Measurements from ENCODE around the gene PRKCE. TPM values are rescaled to one million over a fixed set of nuclear protein-coding genes. Genes with fewer than 3 reads are reported as not detected.

PRKCE gene
- total and polyA plus RNA-seq, 2 experiments from 2014 or later = 0.94 to 1.2 TPM

DNA sequence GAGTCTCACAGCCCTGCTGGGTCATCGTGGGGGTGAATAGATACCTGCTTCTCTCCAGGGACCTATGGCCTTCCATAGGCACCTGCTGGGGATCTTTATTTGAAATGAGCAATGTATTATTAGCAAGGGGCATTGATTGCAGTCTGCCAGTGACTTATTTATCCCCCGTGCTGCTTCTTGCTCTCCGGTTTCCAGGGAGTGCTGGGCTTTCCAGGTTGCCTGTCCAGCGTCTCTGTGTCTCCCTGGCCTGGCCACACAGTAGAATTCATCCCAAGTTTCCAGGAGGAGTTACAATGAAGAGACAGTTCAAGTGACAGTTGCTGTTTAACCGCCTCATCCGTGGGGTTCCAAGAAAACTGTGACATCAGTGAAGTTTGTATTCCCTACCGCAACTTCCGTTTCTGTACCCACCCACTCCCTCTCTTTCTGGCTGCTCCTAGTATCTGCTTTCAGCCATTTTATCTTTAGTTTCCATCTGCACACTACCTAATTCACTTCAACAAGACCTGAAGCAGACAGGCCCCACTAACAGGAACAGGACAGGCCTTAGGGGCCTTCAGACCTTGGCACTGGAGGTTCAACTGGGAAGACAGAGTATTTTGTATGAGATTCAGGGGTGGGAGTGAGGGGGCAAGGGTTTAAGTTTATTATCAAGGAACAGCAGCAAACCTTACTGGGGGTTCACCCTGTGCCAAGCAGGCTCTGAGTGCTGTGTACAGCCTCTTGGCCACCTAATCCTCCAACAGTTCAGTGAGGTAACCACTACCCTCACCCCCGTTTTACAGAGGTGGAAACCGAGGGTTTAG is 134.8 kb downstream of the PRKCE start:
- no peaks in the 10 kb centered on the region for H3K36me3 ChIP-seq (ENCODE audit: insufficient read depth)
- H3K27me3 Mint-ChIP-seq (ENCODE audit: insufficient read depth, low read depth, poor library complexity) = peaks cover 2% of the 10 kb centered on the region
- no peaks in the 10 kb centered on the region for H3K36me3 Mint-ChIP-seq (ENCODE audit: low read depth)
- no peaks in the 10 kb centered on the region for H4K20me1 ChIP-seq (replicated peaks; ENCODE audit: insufficient read depth)
- no peaks in the 10 kb centered on the region for H3K27me3 ChIP-seq (ENCODE audit: insufficient read depth)
- peaks cover 3% of the 10 kb centered on the region; the same call in 2 of the 3 replicates for H3K4me1 Mint-ChIP-seq
- H3K4me3 Mint-ChIP-seq = no peak overlapping the region
- no peak overlapping the region for H3K27ac ChIP-seq (ENCODE audit: low read depth)
- TF ChIP-seq ZNF114 (CRISPR knock-in tag; IDR thresholded peaks at IDR 0.05) = no peak
- TF ChIP-seq, protein P1, sequence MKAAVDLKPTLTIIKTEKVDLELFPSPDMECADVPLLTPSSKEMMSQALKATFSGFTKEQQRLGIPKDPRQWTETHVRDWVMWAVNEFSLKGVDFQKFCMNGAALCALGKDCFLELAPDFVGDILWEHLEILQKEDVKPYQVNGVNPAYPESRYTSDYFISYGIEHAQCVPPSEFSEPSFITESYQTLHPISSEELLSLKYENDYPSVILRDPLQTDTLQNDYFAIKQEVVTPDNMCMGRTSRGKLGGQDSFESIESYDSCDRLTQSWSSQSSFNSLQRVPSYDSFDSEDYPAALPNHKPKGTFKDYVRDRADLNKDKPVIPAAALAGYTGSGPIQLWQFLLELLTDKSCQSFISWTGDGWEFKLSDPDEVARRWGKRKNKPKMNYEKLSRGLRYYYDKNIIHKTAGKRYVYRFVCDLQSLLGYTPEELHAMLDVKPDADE (IDR thresholded peaks at IDR 0.05) = no peak
- TF ChIP-seq EZH2phosphoT487 (IDR thresholded peaks at IDR 0.05; ENCODE audit: unreplicated experiment) = no peak
- no peak for TF ChIP-seq JUNB (IDR thresholded peaks at IDR 0.05; ENCODE audit: unreplicated experiment)
- no peak for TF ChIP-seq CREB1 (CRISPR knock-in tag; IDR thresholded peaks at IDR 0.05; ENCODE audit: low read depth)
- TF ChIP-seq POLR2AphosphoS5 (IDR thresholded peaks at IDR 0.05; ENCODE audit: low read depth) = no peak
- TF ChIP-seq, protein P2, sequence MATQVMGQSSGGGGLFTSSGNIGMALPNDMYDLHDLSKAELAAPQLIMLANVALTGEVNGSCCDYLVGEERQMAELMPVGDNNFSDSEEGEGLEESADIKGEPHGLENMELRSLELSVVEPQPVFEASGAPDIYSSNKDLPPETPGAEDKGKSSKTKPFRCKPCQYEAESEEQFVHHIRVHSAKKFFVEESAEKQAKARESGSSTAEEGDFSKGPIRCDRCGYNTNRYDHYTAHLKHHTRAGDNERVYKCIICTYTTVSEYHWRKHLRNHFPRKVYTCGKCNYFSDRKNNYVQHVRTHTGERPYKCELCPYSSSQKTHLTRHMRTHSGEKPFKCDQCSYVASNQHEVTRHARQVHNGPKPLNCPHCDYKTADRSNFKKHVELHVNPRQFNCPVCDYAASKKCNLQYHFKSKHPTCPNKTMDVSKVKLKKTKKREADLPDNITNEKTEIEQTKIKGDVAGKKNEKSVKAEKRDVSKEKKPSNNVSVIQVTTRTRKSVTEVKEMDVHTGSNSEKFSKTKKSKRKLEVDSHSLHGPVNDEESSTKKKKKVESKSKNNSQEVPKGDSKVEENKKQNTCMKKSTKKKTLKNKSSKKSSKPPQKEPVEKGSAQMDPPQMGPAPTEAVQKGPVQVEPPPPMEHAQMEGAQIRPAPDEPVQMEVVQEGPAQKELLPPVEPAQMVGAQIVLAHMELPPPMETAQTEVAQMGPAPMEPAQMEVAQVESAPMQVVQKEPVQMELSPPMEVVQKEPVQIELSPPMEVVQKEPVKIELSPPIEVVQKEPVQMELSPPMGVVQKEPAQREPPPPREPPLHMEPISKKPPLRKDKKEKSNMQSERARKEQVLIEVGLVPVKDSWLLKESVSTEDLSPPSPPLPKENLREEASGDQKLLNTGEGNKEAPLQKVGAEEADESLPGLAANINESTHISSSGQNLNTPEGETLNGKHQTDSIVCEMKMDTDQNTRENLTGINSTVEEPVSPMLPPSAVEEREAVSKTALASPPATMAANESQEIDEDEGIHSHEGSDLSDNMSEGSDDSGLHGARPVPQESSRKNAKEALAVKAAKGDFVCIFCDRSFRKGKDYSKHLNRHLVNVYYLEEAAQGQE (IDR thresholded peaks at IDR 0.05; ENCODE audit: unreplicated experiment) = no peak
- TF ChIP-seq NANOG (IDR thresholded peaks at IDR 0.05; ENCODE audit: borderline replicate concordance) = no peak
- no peak for TF ChIP-seq EZH2 (IDR thresholded peaks at IDR 0.05; ENCODE audit: low read depth, unreplicated experiment)
- TF ChIP-seq, protein P3, sequence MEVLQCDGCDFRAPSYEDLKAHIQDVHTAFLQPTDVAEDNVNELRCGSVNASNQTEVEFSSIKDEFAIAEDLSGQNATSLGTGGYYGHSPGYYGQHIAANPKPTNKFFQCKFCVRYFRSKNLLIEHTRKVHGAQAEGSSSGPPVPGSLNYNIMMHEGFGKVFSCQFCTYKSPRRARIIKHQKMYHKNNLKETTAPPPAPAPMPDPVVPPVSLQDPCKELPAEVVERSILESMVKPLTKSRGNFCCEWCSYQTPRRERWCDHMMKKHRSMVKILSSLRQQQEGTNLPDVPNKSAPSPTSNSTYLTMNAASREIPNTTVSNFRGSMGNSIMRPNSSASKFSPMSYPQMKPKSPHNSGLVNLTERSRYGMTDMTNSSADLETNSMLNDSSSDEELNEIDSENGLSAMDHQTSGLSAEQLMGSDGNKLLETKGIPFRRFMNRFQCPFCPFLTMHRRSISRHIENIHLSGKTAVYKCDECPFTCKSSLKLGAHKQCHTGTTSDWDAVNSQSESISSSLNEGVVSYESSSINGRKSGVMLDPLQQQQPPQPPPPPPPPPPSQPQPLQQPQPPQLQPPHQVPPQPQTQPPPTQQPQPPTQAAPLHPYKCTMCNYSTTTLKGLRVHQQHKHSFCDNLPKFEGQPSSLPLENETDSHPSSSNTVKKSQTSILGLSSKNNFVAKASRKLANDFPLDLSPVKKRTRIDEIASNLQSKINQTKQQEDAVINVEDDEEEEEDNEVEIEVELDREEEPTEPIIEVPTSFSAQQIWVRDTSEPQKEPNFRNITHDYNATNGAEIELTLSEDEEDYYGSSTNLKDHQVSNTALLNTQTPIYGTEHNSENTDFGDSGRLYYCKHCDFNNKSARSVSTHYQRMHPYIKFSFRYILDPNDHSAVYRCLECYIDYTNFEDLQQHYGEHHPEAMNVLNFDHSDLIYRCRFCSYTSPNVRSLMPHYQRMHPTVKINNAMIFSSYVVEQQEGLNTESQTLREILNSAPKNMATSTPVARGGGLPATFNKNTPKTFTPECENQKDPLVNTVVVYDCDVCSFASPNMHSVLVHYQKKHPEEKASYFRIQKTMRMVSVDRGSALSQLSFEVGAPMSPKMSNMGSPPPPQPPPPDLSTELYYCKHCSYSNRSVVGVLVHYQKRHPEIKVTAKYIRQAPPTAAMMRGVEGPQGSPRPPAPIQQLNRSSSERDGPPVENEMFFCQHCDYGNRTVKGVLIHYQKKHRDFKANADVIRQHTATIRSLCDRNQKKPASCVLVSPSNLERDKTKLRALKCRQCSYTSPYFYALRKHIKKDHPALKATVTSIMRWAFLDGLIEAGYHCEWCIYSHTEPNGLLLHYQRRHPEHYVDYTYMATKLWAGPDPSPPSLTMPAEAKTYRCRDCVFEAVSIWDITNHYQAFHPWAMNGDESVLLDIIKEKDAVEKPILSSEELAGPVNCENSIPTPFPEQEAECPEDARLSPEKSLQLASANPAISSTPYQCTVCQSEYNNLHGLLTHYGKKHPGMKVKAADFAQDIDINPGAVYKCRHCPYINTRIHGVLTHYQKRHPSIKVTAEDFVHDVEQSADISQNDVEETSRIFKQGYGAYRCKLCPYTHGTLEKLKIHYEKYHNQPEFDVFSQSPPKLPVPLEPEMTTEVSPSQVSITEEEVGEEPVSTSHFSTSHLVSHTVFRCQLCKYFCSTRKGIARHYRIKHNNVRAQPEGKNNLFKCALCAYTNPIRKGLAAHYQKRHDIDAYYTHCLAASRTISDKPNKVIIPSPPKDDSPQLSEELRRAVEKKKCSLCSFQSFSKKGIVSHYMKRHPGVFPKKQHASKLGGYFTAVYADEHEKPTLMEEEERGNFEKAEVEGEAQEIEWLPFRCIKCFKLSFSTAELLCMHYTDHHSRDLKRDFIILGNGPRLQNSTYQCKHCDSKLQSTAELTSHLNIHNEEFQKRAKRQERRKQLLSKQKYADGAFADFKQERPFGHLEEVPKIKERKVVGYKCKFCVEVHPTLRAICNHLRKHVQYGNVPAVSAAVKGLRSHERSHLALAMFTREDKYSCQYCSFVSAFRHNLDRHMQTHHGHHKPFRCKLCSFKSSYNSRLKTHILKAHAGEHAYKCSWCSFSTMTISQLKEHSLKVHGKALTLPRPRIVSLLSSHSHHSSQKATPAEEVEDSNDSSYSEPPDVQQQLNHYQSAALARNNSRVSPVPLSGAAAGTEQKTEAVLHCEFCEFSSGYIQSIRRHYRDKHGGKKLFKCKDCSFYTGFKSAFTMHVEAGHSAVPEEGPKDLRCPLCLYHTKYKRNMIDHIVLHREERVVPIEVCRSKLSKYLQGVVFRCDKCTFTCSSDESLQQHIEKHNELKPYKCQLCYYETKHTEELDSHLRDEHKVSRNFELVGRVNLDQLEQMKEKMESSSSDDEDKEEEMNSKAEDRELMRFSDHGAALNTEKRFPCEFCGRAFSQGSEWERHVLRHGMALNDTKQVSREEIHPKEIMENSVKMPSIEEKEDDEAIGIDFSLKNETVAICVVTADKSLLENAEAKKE (CRISPR knock-in tag; IDR thresholded peaks at IDR 0.05) = no peak
- TF ChIP-seq STAT1 (IDR thresholded peaks at IDR 0.05; ENCODE audit: unreplicated experiment) = no peak
- H3K4me2 ChIP-seq = no peak overlapping the region
- no peaks in the 10 kb centered on the region for H3K9me3 Mint-ChIP-seq
- no peak overlapping the region for H2AFZ ChIP-seq
- DNase-seq (ENCODE audit: low spot score) = no peak
- no peaks in the 10 kb centered on the region for H3K79me2 ChIP-seq (replicated peaks; ENCODE audit: insufficient read depth)
- no peaks in the 10 kb centered on the region for H3K9me2 ChIP-seq (ENCODE audit: insufficient read depth)
- H3K27ac Mint-ChIP-seq = no peak overlapping the region
- no peaks in the 10 kb centered on the region for H3F3A ChIP-seq (replicated peaks; ENCODE audit: low read depth)
- no peaks in the 10 kb centered on the region for H3K4me1 ChIP-seq (ENCODE audit: insufficient read depth)
- H3K4me3 ChIP-seq = no peak overlapping the region
- no peak for ATAC-seq
